IMR-90 (cell line): Measurements from ENCODE around the gene CDH13. TPM values are rescaled to one million over a fixed set of nuclear protein-coding genes. Genes with fewer than 3 reads are reported as not detected.

Experiments
- ATAC-seq: fragments of 200-7000 bp; cut with Tn5 transposase; 2 replicates; pipeline ENCODE4 v1.9.1; 2020; ENCODE audit warnings: low read depth, mild to moderate bottlenecking, moderate library complexity
- BruUV-seq: library from RNA; stranded (reverse); fragments of 400-500 nt; replicated peaks from 2 replicates; lab custom pipeline; 2021; lab: Mats Ljungman, UMichigan
- CTCF ChIA-PET: fragments of 300-600 bp; formaldehyde crosslinking; extraction: SDS; loops from one replicate; lab custom pipeline; 2021; ENCODE audit warnings: antibody characterized with exemption; lab: Yijun Ruan, JAX
- POLR2A ChIA-PET: fragments of 300-600 bp; sonication (Branson Sonifier 250); formaldehyde crosslinking; loops from one replicate; lab custom pipeline; 2022; ENCODE audit warnings: antibody characterized with exemption; ENCODE audit not compliant: unreplicated experiment; lab: Charles Lee
- DNase-seq: peaks from one replicate; pipeline ENCODE4 v3.0.0; 2013
- H2AFZ ChIP-seq: replicated peaks from 2 replicates; pipeline ENCODE3; 2013; ENCODE audit warnings: low read length, mild to moderate bottlenecking; ENCODE audit not compliant: poor library complexity
- H2AK5ac ChIP-seq: 2 replicates; pipeline ENCODE4 v1.6.1; 2013; ENCODE audit warnings: low read depth, low read length, inconsistent platforms
- H2AK9ac ChIP-seq: replicated peaks from 2 replicates; pipeline ENCODE3; 2013; ENCODE audit warnings: mild to moderate bottlenecking, low read depth, low read length, moderate library complexity; ENCODE audit not compliant: poor library complexity
- H2BK120ac ChIP-seq: 2 replicates; pipeline ENCODE4 v1.6.1; 2013; ENCODE audit warnings: low read depth, low read length, inconsistent platforms
- H2BK15ac ChIP-seq: 3 replicates; pipeline ENCODE4 v1.6.1; 2013; ENCODE audit warnings: low read depth, low read length, inconsistent platforms
- H2BK20ac ChIP-seq: 2 replicates; pipeline ENCODE4 v1.6.1; 2013; ENCODE audit warnings: low read depth, mild to moderate bottlenecking, inconsistent platforms, low read length, moderate library complexity
- H2BK5ac ChIP-seq: 2 replicates; pipeline ENCODE4 v1.6.1; 2013; ENCODE audit warnings: mild to moderate bottlenecking, low read depth, low read length, inconsistent platforms; ENCODE audit not compliant: poor library complexity, severe bottlenecking
- H3K14ac ChIP-seq: replicated peaks from 2 replicates; pipeline ENCODE4 v1.6.1; 2013; ENCODE audit warnings: low read depth, low read length, inconsistent platforms
- H3K18ac ChIP-seq: 2 replicates; pipeline ENCODE4 v1.6.1; 2013; ENCODE audit warnings: low read depth, low read length, control low read depth
- H3K23ac ChIP-seq: 2 replicates; pipeline ENCODE4 v1.6.1; 2013; ENCODE audit warnings: low read depth, low read length, inconsistent platforms
- H3K27ac ChIP-seq: 2 replicates; pipeline ENCODE4 v1.5.1; 2013; ENCODE audit warnings: mild to moderate bottlenecking, control low read depth, low read length; ENCODE audit not compliant: insufficient read depth
- H3K27me3 ChIP-seq: 2 replicates; pipeline ENCODE4 v1.6.1; 2013; ENCODE audit warnings: low read length; ENCODE audit not compliant: control insufficient read depth, insufficient read depth
- H3K36me3 ChIP-seq: 2 replicates; pipeline ENCODE4 v1.6.1; 2013; ENCODE audit warnings: low read length, mixed read lengths; ENCODE audit not compliant: control insufficient read depth, insufficient read depth
- H3K4ac ChIP-seq: 2 replicates; pipeline ENCODE4 v1.6.1; 2013; ENCODE audit warnings: low read depth, low read length, inconsistent platforms
- H3K4me1 ChIP-seq: 2 replicates; pipeline ENCODE4 v1.6.1; 2013; ENCODE audit warnings: low read length, mixed read lengths; ENCODE audit not compliant: control insufficient read depth, insufficient read depth
- H3K4me2 ChIP-seq: 2 replicates; pipeline ENCODE4 v1.6.1; 2013; ENCODE audit warnings: low read depth, mild to moderate bottlenecking, control low read depth, low read length, moderate library complexity
- H3K4me3 ChIP-seq: 2 replicates; pipeline ENCODE4 v1.5.1; 2013; ENCODE audit warnings: low read depth, mild to moderate bottlenecking, control low read depth, low read length, moderate library complexity; ENCODE audit not compliant: insufficient read depth
- H3K56ac ChIP-seq: 2 replicates; pipeline ENCODE4 v1.6.1; 2013; ENCODE audit warnings: low read length, inconsistent platforms; ENCODE audit not compliant: insufficient read depth; ENCODE audit errors: extremely low read depth
- H3K79me1 ChIP-seq, 2 experiments: 2 replicates each; pipeline ENCODE4 v1.6.1; 2013; ENCODE audit warnings: low read length in 2 of 2, inconsistent platforms in 1 of 2, low read depth in 1 of 2
- H3K9ac ChIP-seq: 2 replicates; pipeline ENCODE4 v1.6.1; 2013; ENCODE audit warnings: low read depth, low read length, control low read depth
- H3K9me1 ChIP-seq: 2 replicates; pipeline ENCODE4 v1.6.1; 2013; ENCODE audit warnings: low read length, inconsistent platforms; ENCODE audit not compliant: insufficient read depth
- H3K9me3 ChIP-seq: 2 replicates; pipeline ENCODE4 v1.6.1; 2013; ENCODE audit warnings: low read length; ENCODE audit not compliant: control insufficient read depth, insufficient read depth
- H4K20me1 ChIP-seq: 2 replicates; pipeline ENCODE4 v1.6.1; 2013; ENCODE audit warnings: low read length, inconsistent platforms; ENCODE audit not compliant: insufficient read depth
- H4K5ac ChIP-seq: 2 replicates; pipeline ENCODE4 v1.6.1; 2013; ENCODE audit warnings: mild to moderate bottlenecking, low read depth, low read length, control low read depth
- H4K8ac ChIP-seq, 2 experiments: 2 replicates each; pipeline ENCODE4 v1.6.1; 2013; ENCODE audit warnings: low read depth in 2 of 2, low read length in 2 of 2, control low read depth in 1 of 2, inconsistent platforms in 1 of 2
- H4K91ac ChIP-seq: 2 replicates; pipeline ENCODE4 v1.6.1; 2013; ENCODE audit warnings: low read depth, low read length, inconsistent platforms; ENCODE audit not compliant: insufficient read depth
- BHLHE40 ChIP-seq: fragments of 150-350 bp; IDR thresholded peaks from 2 replicates; pipeline ENCODE4 v1.6.1; 2016; ENCODE audit warnings: mild to moderate bottlenecking, low read depth, low read length
- CHD1 ChIP-seq: IDR thresholded peaks from 2 replicates; pipeline ENCODE4 v1.6.1; 2012; ENCODE audit warnings: low read depth, low read length, improper control_type of control experiment
- CTCF ChIP-seq: conservative IDR thresholded peaks from 2 replicates; pipeline ENCODE4 v1.5.1; 2012; ENCODE audit warnings: mild to moderate bottlenecking, low read depth, low read length, improper control_type of control experiment
- ELK1 ChIP-seq: fragments of 150-350 bp; IDR thresholded peaks from 2 replicates; pipeline ENCODE4 v1.6.1; 2016; ENCODE audit warnings: low read depth, mild to moderate bottlenecking, low read length, moderate library complexity, borderline replicate concordance
- FOS ChIP-seq: fragments of 150-350 bp; IDR thresholded peaks from 2 replicates; pipeline ENCODE4 v1.6.1; 2016; ENCODE audit warnings: low read depth, low read length
- MAFK ChIP-seq: IDR thresholded peaks from 2 replicates; pipeline ENCODE4 v1.6.1; 2012; ENCODE audit warnings: low read depth, low read length, improper control_type of control experiment
- MAZ ChIP-seq: IDR thresholded peaks from 2 replicates; pipeline ENCODE4 v1.6.1; 2012; ENCODE audit warnings: low read depth, mild to moderate bottlenecking, low read length, improper control_type of control experiment, moderate library complexity, borderline replicate concordance
- MXI1 ChIP-seq: IDR thresholded peaks from 2 replicates; pipeline ENCODE4 v1.6.1; 2012; ENCODE audit warnings: low read depth, mild to moderate bottlenecking, low read length, moderate library complexity, borderline replicate concordance
- NFE2L2 ChIP-seq: fragments of 150-350 bp; IDR thresholded peaks from 2 replicates; pipeline ENCODE4 v1.6.1; 2016; ENCODE audit warnings: low read depth, mild to moderate bottlenecking, low read length
- POLR2A ChIP-seq: IDR thresholded peaks from 2 replicates; pipeline ENCODE4 v1.6.1; 2012; ENCODE audit warnings: mild to moderate bottlenecking, low read depth, low read length
- RAD21 ChIP-seq: IDR thresholded peaks from 2 replicates; pipeline ENCODE4 v1.6.1; 2012; ENCODE audit warnings: low read length, improper control_type of control experiment
- RCOR1 ChIP-seq: IDR thresholded peaks from 2 replicates; pipeline ENCODE4 v1.6.1; 2012; ENCODE audit warnings: mild to moderate bottlenecking, low read length, improper control_type of control experiment; ENCODE audit not compliant: insufficient replicate concordance
- RFX5 ChIP-seq: IDR thresholded peaks from 2 replicates; pipeline ENCODE4 v1.8.0; 2012; ENCODE audit warnings: low read depth, mild to moderate bottlenecking, low read length, moderate library complexity
- SMC3 ChIP-seq: fragments of 150-350 bp; IDR thresholded peaks from 2 replicates; pipeline ENCODE4 v1.6.1; 2016; ENCODE audit warnings: low read depth, mild to moderate bottlenecking, antibody characterized with exemption, low read length, moderate library complexity
- USF2 ChIP-seq: fragments of 150-350 bp; IDR thresholded peaks from 2 replicates; pipeline ENCODE4 v1.6.1; 2017; ENCODE audit warnings: mild to moderate bottlenecking, antibody characterized with exemption, low read length, low read depth
- WGBS, 2 experiments: methylation state at CpG; one replicate each; pipeline versions ENCODE4 v1.1.5 to v1.1.7; 2013; ENCODE audit warnings: missing lambda C conversion rate in 2 of 2; ENCODE audit not compliant: insufficient read length in 1 of 2; ENCODE audit errors: extremely low coverage in 2 of 2; 5-methylcytosine and 5-hydroxymethylcytosine counted together
- dilution Hi-C: fragments of 300-500 bp; cut with HindIII; formaldehyde crosslinking; loops from one replicate; pipeline ENCODE4 v1.14.3; 2018; ENCODE audit warnings: low sequenced_read_pairs; ENCODE audit not compliant: unreplicated experiment
- in situ Hi-C: fragments of 300-500 bp; cut with MboI; formaldehyde crosslinking; loops from 3 replicates; pipeline ENCODE4 v1.14.3; 2019; ENCODE audit warnings: low sequenced_read_pairs, inconsistent platforms, mixed read lengths
- intact Hi-C: fragments of 100-400 bp; cut with micrococcal nuclease; formaldehyde crosslinking; loops from 2 replicates; pipeline ENCODE4 v1.10.0; 2022
- polyA plus RNA-seq, 3 experiments: library from polyadenylated mRNA; depleted of rRNA; stranded (reverse); fragments of >200 nt; gene quantifications; 2 replicates each; pipeline ENCODE4 v1.2.3, GENCODE V29; 2012; ENCODE audit warnings: low replicate concordance in 1 of 3
- total RNA-seq: library from RNA; depleted of rRNA; stranded (reverse); fragments of >200 nt; gene quantifications from 2 replicates; pipeline ENCODE4 v1.2.3, GENCODE V29; 2012

The CDH13 gene
- total and polyA plus RNA-seq, 2 of the 4 experiments (the other 2 are of a cell fraction): 61.6 to 74.7 TPM

GRCh38 chr16:82960918-82961317, 334.1 kb downstream of the CDH13 start:
- H2BK20ac ChIP-seq: no peak overlapping the region
- POLR2A ChIA-PET: no interaction called here
- peaks cover 4% of the 10 kb centered on the region; the same call in 1 of the 2 replicates for H3K9me1 ChIP-seq
- peaks cover 1% of the 10 kb centered on the region; the same call in 1 of the 2 replicates for H3K4me1 ChIP-seq
- H4K91ac ChIP-seq: no peak overlapping the region
- H3K4me2 ChIP-seq: no peak overlapping the region
- H3K56ac ChIP-seq: no peak overlapping the region
- H3K27me3 ChIP-seq: no peaks in the 10 kb centered on the region
- TF ChIP-seq SMC3: no peak
- TF ChIP-seq BHLHE40: no peak
- no peak for TF ChIP-seq FOS
- no peak for TF ChIP-seq RCOR1
- TF ChIP-seq MAFK: no peak
- no peak for TF ChIP-seq ELK1
- TF ChIP-seq USF2: no peak
- TF ChIP-seq CHD1: no peak
- no peak for TF ChIP-seq MXI1
- no peak for TF ChIP-seq RAD21
- no peak for TF ChIP-seq NFE2L2
- TF ChIP-seq MAZ: no peak
- no peak for TF ChIP-seq RFX5
- no peak for TF ChIP-seq POLR2A
- TF ChIP-seq CTCF: no peak
- H3K79me1 ChIP-seq: peaks cover 0 to 14% of the 10 kb centered on the region in 2 experiments; a peak in 1 of 4 replicates
- DNase-seq: no peak
- BruUV-seq: no TSS peak
- no peak overlapping the region for H3K4me3 ChIP-seq
- no peaks in the 10 kb centered on the region for H4K20me1 ChIP-seq
- H4K8ac ChIP-seq: no peak overlapping the region
- no peak overlapping the region for H3K23ac ChIP-seq
- H3K14ac ChIP-seq: no peak overlapping the region
- dilution Hi-C loops (no loop called here), intact Hi-C loops (no loop called here), in situ Hi-C loops (no loop called here)
- no peak for ATAC-seq
- no peak overlapping the region for H2AK5ac ChIP-seq
- H3K18ac ChIP-seq: no peak overlapping the region
- no peak overlapping the region for H2BK15ac ChIP-seq
- H3K27ac ChIP-seq: no peak overlapping the region
- no peak overlapping the region for H2BK120ac ChIP-seq
- no peak overlapping the region for H3K9ac ChIP-seq
- no peak overlapping the region for H3K4ac ChIP-seq
- H4K5ac ChIP-seq: no peak overlapping the region
- no peak overlapping the region for H2AFZ ChIP-seq
- H3K36me3 ChIP-seq: no peaks in the 10 kb centered on the region
- no peak overlapping the region for H2AK9ac ChIP-seq
- no peaks in the 10 kb centered on the region for H3K9me3 ChIP-seq
- H2BK5ac ChIP-seq: no peak overlapping the region
- CTCF ChIA-PET: no interaction called here
- no CpG with 5 or more reads among the region's 10 CpGs for WGBS, 2 experiments
